Liver (tissue), 9 donors: ENCODE measurements around the gene MLEC. TPM values are rescaled to one million over a fixed set of nuclear protein-coding genes. Genes with fewer than 3 reads are reported as not detected.

Experiments used
- DNase-seq: peaks from one replicate; pipeline ENCODE4 v3.0.0-alpha.2; 2017; ENCODE audit warnings: low spot score
- H3K27ac ChIP-seq, 2 donors: one replicate each; pipeline ENCODE4 v1.7.0; 2013; ENCODE audit warnings: inconsistent platforms in 2 of 2, low read length in 2 of 2, control low read depth in 1 of 2, low read depth in 1 of 2, mild to moderate bottlenecking in 1 of 2
- H3K27me3 ChIP-seq, 4 donors: one replicate each; pipeline versions ENCODE4 v1.6.1 to v1.7.0; 2013; ENCODE audit warnings: low read length in 3 of 4, inconsistent platforms in 1 of 4, mild to moderate bottlenecking in 1 of 4, moderate library complexity in 1 of 4; ENCODE audit not compliant: control insufficient read depth in 4 of 4, insufficient read depth in 4 of 4
- H3K36me3 ChIP-seq, 4 donors: one replicate each; pipeline versions ENCODE4 v1.6.1 to v1.7.0; 2013; ENCODE audit warnings: low read length in 3 of 4, mild to moderate bottlenecking in 3 of 4, low read depth in 1 of 4, moderate library complexity in 1 of 4; ENCODE audit not compliant: control insufficient read depth in 4 of 4, insufficient read depth in 3 of 4
- H3K4me1 ChIP-seq, 4 donors: one replicate each; pipeline versions ENCODE4 v1.6.1 to v1.7.0; 2013; ENCODE audit warnings: low read length in 3 of 4, mild to moderate bottlenecking in 3 of 4, moderate library complexity in 1 of 4; ENCODE audit not compliant: control insufficient read depth in 4 of 4, insufficient read depth in 4 of 4
- H3K4me3 ChIP-seq, 3 donors: one replicate each; pipeline versions ENCODE4 v1.6.1 to v1.7.0; 2013; ENCODE audit warnings: low read length in 3 of 3, control low read depth in 1 of 3, low read depth in 1 of 3, mild to moderate bottlenecking in 1 of 3
- H3K9ac ChIP-seq, 2 donors: one replicate each; pipeline ENCODE4 v1.7.0; 2013; ENCODE audit warnings: low read length in 2 of 2, mild to moderate bottlenecking in 2 of 2, moderate library complexity in 2 of 2, control low read depth in 1 of 2, low read depth in 1 of 2
- H3K9me3 ChIP-seq, 4 donors: one replicate each; pipeline versions ENCODE4 v1.6.1 to v1.7.0; 2013; ENCODE audit warnings: low read length in 3 of 4; ENCODE audit not compliant: control insufficient read depth in 4 of 4
- CTCF ChIP-seq: fragments of 150-350 bp; IDR thresholded peaks from 2 replicates; pipeline ENCODE4 v1.5.1; 2017; ENCODE audit warnings: improper control_type of control experiment, low read depth, low read length; ENCODE audit not compliant: missing input control
- EGR1 ChIP-seq, 2 donors: IDR thresholded peaks; 2 replicates each; pipeline ENCODE4 v1.6.1; 2016 to 2018; ENCODE audit warnings: antibody characterized with exemption in 2 of 2, low read depth in 2 of 2
- FOXA2 ChIP-seq: IDR thresholded peaks from 2 replicates; pipeline ENCODE4 v1.6.1; 2016; ENCODE audit warnings: antibody characterized with exemption
- GABPA ChIP-seq, 2 donors: IDR thresholded peaks in 1 of 2; conservative IDR thresholded peaks in 1 of 2; 2 replicates each; pipeline ENCODE4 v1.6.1; 2016; ENCODE audit warnings: antibody characterized with exemption in 2 of 2, mild to moderate bottlenecking in 1 of 2, moderate library complexity in 1 of 2
- HNF4A ChIP-seq, 2 donors: conservative IDR thresholded peaks; 2 replicates each; pipeline ENCODE4 v1.6.1; 2016; ENCODE audit warnings: antibody characterized with exemption in 2 of 2, mild to moderate bottlenecking in 2 of 2
- HNF4G ChIP-seq: IDR thresholded peaks from 2 replicates; pipeline ENCODE4 v1.6.1; 2016; ENCODE audit warnings: antibody characterized with exemption
- JUND ChIP-seq, 2 donors: IDR thresholded peaks; 2 replicates each; pipeline ENCODE4 v1.6.1; 2016; ENCODE audit warnings: antibody characterized with exemption in 2 of 2
- MAX ChIP-seq: IDR thresholded peaks from 2 replicates; pipeline ENCODE4 v1.6.1; 2016; ENCODE audit warnings: antibody characterized with exemption
- NR2F2 ChIP-seq: IDR thresholded peaks from 2 replicates; pipeline ENCODE4 v1.6.1; 2016; ENCODE audit warnings: antibody characterized with exemption
- RAD21 ChIP-seq, 2 donors: IDR thresholded peaks; 2 replicates each; pipeline ENCODE4 v1.6.1; 2016; ENCODE audit warnings: antibody characterized with exemption in 2 of 2, mild to moderate bottlenecking in 2 of 2
- RXRA ChIP-seq, 2 donors: IDR thresholded peaks; 2 replicates each; pipeline ENCODE4 v1.6.1; 2017 to 2018; ENCODE audit warnings: antibody characterized with exemption in 2 of 2, mild to moderate bottlenecking in 1 of 2
- SP1 ChIP-seq: IDR thresholded peaks from 2 replicates; pipeline ENCODE4 v1.6.1; 2018; ENCODE audit warnings: antibody characterized with exemption, mild to moderate bottlenecking
- TAF1 ChIP-seq: conservative IDR thresholded peaks from 2 replicates; pipeline ENCODE4 v1.6.1; 2016; ENCODE audit warnings: antibody characterized with exemption, mild to moderate bottlenecking
- WGBS: extraction: QIAGEN DNeasy Blood & Tissue Kit; methylation state at CpG from one replicate; pipeline ENCODE4 v1.1.7; 2013; 5-methylcytosine and 5-hydroxymethylcytosine counted together
- polyA plus RNA-seq, 2 donors: library from polyadenylated mRNA; stranded (reverse) in 1 of 2; unstranded in 1 of 2; fragments of 200-250 nt in 1 of 2; fragments of >200 nt in 1 of 2; fragmentation: Nextera tagmentation in 1 of 2; extraction: Ambion mirVana in 1 of 2; gene quantifications; one replicate each; pipeline versions ENCODE4 v1.2.1 to v1.2.3, GENCODE V29; 2013 to 2015
- total RNA-seq, 2 donors: library from RNA; depleted of rRNA; stranded (reverse); fragments of >200 nt; gene quantifications; one replicate each; pipeline ENCODE4 v1.2.3, GENCODE V29; 2014
- TF ChIP-seq, protein P1 (sequence below): IDR thresholded peaks from 2 replicates; pipeline ENCODE4 v1.6.1; 2016; ENCODE audit warnings: antibody characterized with exemption, mild to moderate bottlenecking
- TF ChIP-seq, protein P2 (sequence below): IDR thresholded peaks from 2 replicates; pipeline ENCODE4 v1.6.1; 2016; ENCODE audit warnings: antibody characterized with exemption
- donor health status: healthy.
- donor health status: healthy.
- donor health status: healthy.
- donor health status: healthy.
- donor health status: healthy.

Gene MLEC
- total and polyA plus RNA-seq, 4 donors: 61.4 to 170 (median 115) TPM

DNA sequence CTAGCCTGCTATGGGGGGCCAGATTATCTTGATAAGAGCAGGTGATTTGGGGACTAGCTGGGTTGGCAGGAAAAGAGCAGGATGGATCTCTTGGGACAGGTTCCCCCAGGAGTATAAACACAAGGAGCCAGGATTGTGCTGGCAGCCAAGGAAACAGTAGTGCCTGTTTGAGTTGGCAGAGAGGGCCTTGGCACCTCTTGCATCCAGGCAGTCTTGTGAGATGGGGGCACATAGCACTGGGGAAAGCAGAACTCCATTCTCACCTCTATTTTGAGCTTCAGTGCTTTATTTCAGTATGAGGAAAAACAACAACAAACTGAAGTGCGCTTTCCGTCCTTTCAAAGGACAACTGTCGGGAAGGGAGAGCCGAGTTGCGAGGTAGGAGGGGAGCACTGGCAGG, 13.9 kb downstream of the MLEC start:
- no peak for DNase-seq
- H3K4me1 ChIP-seq: peaks cover 0 to 4% (median under 1%) of the 10 kb centered on the region in 4 donors
- H3K4me3 ChIP-seq: no peak overlapping the region
- WGBS: 97% methylated on average over 5 of the region's 5 CpGs
- H3K36me3 ChIP-seq: peaks cover 10 to 52% (median 44%) of the 10 kb centered on the region in 4 donors
- H3K27me3 ChIP-seq: no peaks in the 10 kb centered on the region
- no peak overlapping the region for H3K9ac ChIP-seq
- no peak for TF ChIP-seq MAX
- TF ChIP-seq GABPA (IDR thresholded peaks at IDR 0.05 in 1 of 2, conservative IDR thresholded peaks at IDR 0.05 in 1 of 2): no peak
- no peak for TF ChIP-seq TAF1
- no peak for TF ChIP-seq RXRA (IDR thresholded peaks at IDR 0.05)
- H3K27ac ChIP-seq: no peak overlapping the region
- H3K9me3 ChIP-seq: no peaks in the 10 kb centered on the region

DNA sequence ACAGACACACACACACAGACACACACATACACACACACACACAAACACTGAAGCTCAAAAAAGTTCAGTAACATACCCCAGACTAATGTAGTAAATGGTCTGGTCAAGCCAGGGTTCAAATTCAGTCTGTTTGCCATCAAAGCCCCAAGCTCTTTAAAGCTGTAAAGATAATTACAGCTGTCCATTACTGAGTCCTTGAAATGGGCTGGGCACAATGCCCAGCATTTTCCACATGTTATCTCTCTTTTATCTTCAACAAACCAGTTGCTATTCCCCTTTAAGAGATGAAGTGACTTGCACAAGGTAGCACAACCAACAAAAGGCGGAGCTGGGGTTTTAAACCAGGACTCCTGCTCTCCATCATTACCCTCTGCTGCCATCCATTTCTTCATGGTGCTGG, 15.7 kb downstream of the MLEC start:
- Histone ChIP-seq H3K9ac (no peak overlapping the region), H3K4me1 (peaks cover 0 to 4% (median 0%) of the 10 kb centered on the region in 4 donors), H3K27me3 (no peaks in the 10 kb centered on the region), H3K27ac (no peak overlapping the region), H3K9me3 (no peaks in the 10 kb centered on the region), H3K4me3 (no peak overlapping the region), H3K36me3 (peaks cover 5 to 36% (median 27%) of the 10 kb centered on the region in 4 donors)
- TF ChIP-seq, protein P1, sequence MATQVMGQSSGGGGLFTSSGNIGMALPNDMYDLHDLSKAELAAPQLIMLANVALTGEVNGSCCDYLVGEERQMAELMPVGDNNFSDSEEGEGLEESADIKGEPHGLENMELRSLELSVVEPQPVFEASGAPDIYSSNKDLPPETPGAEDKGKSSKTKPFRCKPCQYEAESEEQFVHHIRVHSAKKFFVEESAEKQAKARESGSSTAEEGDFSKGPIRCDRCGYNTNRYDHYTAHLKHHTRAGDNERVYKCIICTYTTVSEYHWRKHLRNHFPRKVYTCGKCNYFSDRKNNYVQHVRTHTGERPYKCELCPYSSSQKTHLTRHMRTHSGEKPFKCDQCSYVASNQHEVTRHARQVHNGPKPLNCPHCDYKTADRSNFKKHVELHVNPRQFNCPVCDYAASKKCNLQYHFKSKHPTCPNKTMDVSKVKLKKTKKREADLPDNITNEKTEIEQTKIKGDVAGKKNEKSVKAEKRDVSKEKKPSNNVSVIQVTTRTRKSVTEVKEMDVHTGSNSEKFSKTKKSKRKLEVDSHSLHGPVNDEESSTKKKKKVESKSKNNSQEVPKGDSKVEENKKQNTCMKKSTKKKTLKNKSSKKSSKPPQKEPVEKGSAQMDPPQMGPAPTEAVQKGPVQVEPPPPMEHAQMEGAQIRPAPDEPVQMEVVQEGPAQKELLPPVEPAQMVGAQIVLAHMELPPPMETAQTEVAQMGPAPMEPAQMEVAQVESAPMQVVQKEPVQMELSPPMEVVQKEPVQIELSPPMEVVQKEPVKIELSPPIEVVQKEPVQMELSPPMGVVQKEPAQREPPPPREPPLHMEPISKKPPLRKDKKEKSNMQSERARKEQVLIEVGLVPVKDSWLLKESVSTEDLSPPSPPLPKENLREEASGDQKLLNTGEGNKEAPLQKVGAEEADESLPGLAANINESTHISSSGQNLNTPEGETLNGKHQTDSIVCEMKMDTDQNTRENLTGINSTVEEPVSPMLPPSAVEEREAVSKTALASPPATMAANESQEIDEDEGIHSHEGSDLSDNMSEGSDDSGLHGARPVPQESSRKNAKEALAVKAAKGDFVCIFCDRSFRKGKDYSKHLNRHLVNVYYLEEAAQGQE: peak; percentile 57
- TF ChIP-seq FOXA2: no peak
- no peak for TF ChIP-seq HNF4G
- TF ChIP-seq NR2F2: no peak
- no peak for TF ChIP-seq MAX
- no peak for TF ChIP-seq JUND (IDR thresholded peaks at IDR 0.05)
- no peak for TF ChIP-seq EGR1 (IDR thresholded peaks at IDR 0.05; ENCODE audit: low read depth in 2 of 2)
- DNase-seq: no peak
- 94% methylated on average over 1 of the region's 1 CpG for WGBS

GRCh38 chr12:120703311-120703942, 16.5 kb downstream of the MLEC start:
- Histone ChIP-seq H3K9ac (no peak overlapping the region), H3K27ac (no peak overlapping the region), H3K4me1 (peaks cover 0 to 4% (median 0%) of the 10 kb centered on the region in 4 donors), H3K4me3 (no peak overlapping the region), H3K27me3 (no peaks in the 10 kb centered on the region), H3K9me3 (no peaks in the 10 kb centered on the region), H3K36me3 (peaks cover 2 to 33% (median 20%) of the 10 kb centered on the region in 4 donors)
- WGBS: 92% methylated on average over 11 of the region's 11 CpGs
- DNase-seq: no peak
- TF ChIP-seq CTCF (no peak), SP1 (no peak), RAD21 (IDR thresholded peaks at IDR 0.05) (no peak), HNF4A (conservative IDR thresholded peaks at IDR 0.05) (no peak), GABPA (IDR thresholded peaks at IDR 0.05 in 1 of 2, conservative IDR thresholded peaks at IDR 0.05 in 1 of 2) (no peak), MAX (no peak), FOXA2 (no peak)
- TF ChIP-seq, protein P1: no peak
- TF ChIP-seq, protein P2, sequence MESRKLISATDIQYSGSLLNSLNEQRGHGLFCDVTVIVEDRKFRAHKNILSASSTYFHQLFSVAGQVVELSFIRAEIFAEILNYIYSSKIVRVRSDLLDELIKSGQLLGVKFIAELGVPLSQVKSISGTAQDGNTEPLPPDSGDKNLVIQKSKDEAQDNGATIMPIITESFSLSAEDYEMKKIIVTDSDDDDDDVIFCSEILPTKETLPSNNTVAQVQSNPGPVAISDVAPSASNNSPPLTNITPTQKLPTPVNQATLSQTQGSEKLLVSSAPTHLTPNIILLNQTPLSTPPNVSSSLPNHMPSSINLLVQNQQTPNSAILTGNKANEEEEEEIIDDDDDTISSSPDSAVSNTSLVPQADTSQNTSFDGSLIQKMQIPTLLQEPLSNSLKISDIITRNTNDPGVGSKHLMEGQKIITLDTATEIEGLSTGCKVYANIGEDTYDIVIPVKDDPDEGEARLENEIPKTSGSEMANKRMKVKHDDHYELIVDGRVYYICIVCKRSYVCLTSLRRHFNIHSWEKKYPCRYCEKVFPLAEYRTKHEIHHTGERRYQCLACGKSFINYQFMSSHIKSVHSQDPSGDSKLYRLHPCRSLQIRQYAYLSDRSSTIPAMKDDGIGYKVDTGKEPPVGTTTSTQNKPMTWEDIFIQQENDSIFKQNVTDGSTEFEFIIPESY: no peak
